ENCODE measurements around the gene LRRC75A. TPM values are rescaled to one million over a fixed set of nuclear protein-coding genes. Genes with fewer than 3 reads are reported as not detected.

Gene LRRC75A
- total and polyA plus RNA-seq, 2 of the 13 experiments (the other 11 are each of a cell fraction or from before 2014, with no cell fraction given): 0.03 TPM; not detected in 1

- Histone ChIP-seq H4K20me1 (ENCODE audit: insufficient read depth, low read length) (peaks cover 2% of the 10 kb centered on the region; the same call in 1 of the 2 replicates), H3K4me1 (ENCODE audit: insufficient read depth, low read length) (peaks cover 75% of the 10 kb centered on the region), H3K36me3 (replicated peaks in 1 of 2; ENCODE audit: control insufficient read depth in 1 of 2, insufficient read depth in 2 of 2, low read length in 2 of 2) (no peaks in the 10 kb centered on the region), H3K9me3 (ENCODE audit: low read length) (no peaks in the 10 kb centered on the region), H3K9ac (ENCODE audit: insufficient read depth, low read depth, low read length) (no peak overlapping the region), H3K79me2 (ENCODE audit: insufficient read depth, low read length) (no peaks in the 10 kb centered on the region), H3K27me3 (ENCODE audit: control insufficient read depth in 1 of 2, insufficient read depth in 2 of 2, low read length in 2 of 2) (no peaks in the 10 kb centered on the region), H3K27ac (ENCODE audit: extremely low read length, insufficient read depth, low read length) (no peak overlapping the region), H3K4me2 (ENCODE audit: low read depth, low read length) (no peak overlapping the region), H3K4me3 (replicated peaks in 1 of 3; ENCODE audit: insufficient read depth in 1 of 3, low read depth in 2 of 3, low read length in 3 of 3) (no peak overlapping the region), H2AFZ (ENCODE audit: low read length) (no peak overlapping the region)
- in situ Hi-C loops (cut with HindIII; ENCODE audit: extremely low pct_ligation_motif_present, low pct_unique_long_range_greater_than_20kb) (no loop called here), intact Hi-C loops (cut with micrococcal nuclease; ENCODE audit: unreplicated experiment) (no loop called here)
- ATAC-seq (peak; percentile 24; the same call in 2 of the 3 replicates), DNase-seq (ENCODE audit: low spot score) (no peak), FAIRE-seq (no peak)
- WGBS (ENCODE audit: low lambda C conversion rate): 84% methylated on average over 3 of the region's 20 CpGs
- CTCF ChIA-PET (ENCODE audit: low intra/inter-chr PET ratio, low total read pairs): no interaction called here
- POLR2A ChIA-PET: interaction anchor here (0.7 to 2.0 kb wide), 2 partner anchors 17 to 24 kb away, joined by 4 to 6 read pairs; no protein-coding TSS in a partner anchor
- TF ChIP-seq ZNF136 (CRISPR knock-in tag; IDR thresholded peaks at IDR 0.05; ENCODE audit: low read depth): no peak
- no peak for TF ChIP-seq TARDBP (CRISPR knock-in tag; IDR thresholded peaks at IDR 0.05)
- no peak for TF ChIP-seq PPARG (CRISPR knock-in tag; conservative IDR thresholded peaks at IDR 0.05)
- no peak for TF ChIP-seq HDAC2 (CRISPR knock-in tag; IDR thresholded peaks at IDR 0.05)
- no peak for TF ChIP-seq HNF4A (CRISPR knock-in tag; IDR thresholded peaks at IDR 0.05)
- no peak for TF ChIP-seq E2F5 (CRISPR knock-in tag; conservative IDR thresholded peaks at IDR 0.05)
- no peak for TF ChIP-seq CENPT (CRISPR knock-in tag; IDR thresholded peaks at IDR 0.05; ENCODE audit: low read depth)
- TF ChIP-seq CEBPZ (IDR thresholded peaks at IDR 0.05; ENCODE audit: low read length): no peak
- TF ChIP-seq ATRX (CRISPR knock-in tag; IDR thresholded peaks at IDR 0.05; ENCODE audit: borderline replicate concordance): no peak
- no TSS peak for BruUV-seq (replicated peaks)
Observed at GRCh38 chr17:16462070-16462864, 29.7 kb downstream of the LRRC75A start.
